ENCODE data around the gene SLC16A1. TPM values are rescaled to one million over a fixed set of nuclear protein-coding genes. Genes with fewer than 3 reads are reported as not detected.

Gene SLC16A1
- total RNA-seq, 1 donor from 2014 or later, result 149 TPM

DNA sequence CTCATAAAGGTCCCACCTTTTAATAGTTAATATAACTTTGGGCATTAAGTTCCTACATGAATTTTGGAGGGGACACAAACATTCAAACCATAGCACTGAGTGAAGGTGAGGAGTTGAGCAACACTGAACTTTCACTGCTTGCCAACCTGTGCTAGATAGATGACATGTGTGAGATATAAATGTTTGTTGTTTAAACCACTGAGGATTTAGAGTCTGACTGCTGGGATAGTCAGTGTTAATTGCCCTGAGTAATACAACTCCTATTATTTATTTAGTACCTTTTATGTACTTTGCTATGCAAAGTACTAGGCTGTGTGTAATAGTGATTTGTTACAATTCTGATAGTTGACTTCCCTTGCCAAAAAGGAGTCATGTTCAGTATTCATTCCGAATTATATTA, 32.4 kb upstream of the SLC16A1 start:
- Histone ChIP-seq H3K27me3 (no peaks in the 10 kb centered on the region), H2AFZ (replicated peaks) (no peak overlapping the region), H3K79me2 (ENCODE audit: low read depth) (no peaks in the 10 kb centered on the region), H4K20me1 (ENCODE audit: low read depth) (no peaks in the 10 kb centered on the region), H3K9ac (no peak overlapping the region), H3K4me3 (no peak overlapping the region), H3K9me3 (ENCODE audit: low read depth) (no peaks in the 10 kb centered on the region), H3K4me2 (no peak overlapping the region), H3K4me1 (peaks cover 5% of the 10 kb centered on the region), H3K27ac (no peak overlapping the region), H3F3A (ENCODE audit: low read depth) (no peaks in the 10 kb centered on the region), H3K36me3 (no peaks in the 10 kb centered on the region)
- DNase-seq (ENCODE audit: low spot score), result no peak
- Mint-ChIP-seq H3K9me3 (no peaks in the 10 kb centered on the region), H3K4me3 (no peak overlapping the region), H3K27me3 (ENCODE audit: insufficient read depth, low read depth) (peaks cover 5% of the 10 kb centered on the region), H3K27ac (no peak overlapping the region), H3K36me3 (no peaks in the 10 kb centered on the region), H3K4me1 (no peaks in the 10 kb centered on the region)
- TF ChIP-seq EZH2phosphoT487 (IDR thresholded peaks at IDR 0.05), result no peak
- no peak for TF ChIP-seq CTCF (IDR thresholded peaks at IDR 0.05)
- TF ChIP-seq EZH2 (IDR thresholded peaks at IDR 0.05), result no peak

- Histone ChIP-seq H3F3A (ENCODE audit: low read depth) (no peaks in the 10 kb centered on the region), H3K9ac (no peak overlapping the region), H3K79me2 (ENCODE audit: low read depth) (no peaks in the 10 kb centered on the region), H3K36me3 (no peaks in the 10 kb centered on the region), H4K20me1 (ENCODE audit: low read depth) (no peaks in the 10 kb centered on the region), H3K27me3 (no peaks in the 10 kb centered on the region), H3K9me3 (ENCODE audit: low read depth) (no peaks in the 10 kb centered on the region), H3K4me3 (no peak overlapping the region), H3K27ac (no peak overlapping the region), H3K4me2 (no peak overlapping the region), H3K4me1 (no peaks in the 10 kb centered on the region), H2AFZ (replicated peaks) (no peak overlapping the region)
- H3K27me3 Mint-ChIP-seq (ENCODE audit: insufficient read depth, low read depth), result peaks cover 3% of the 10 kb centered on the region
- DNase-seq (ENCODE audit: low spot score), result no peak
- no peak for TF ChIP-seq EZH2 (IDR thresholded peaks at IDR 0.05)
- TF ChIP-seq CTCF (IDR thresholded peaks at IDR 0.05), result no peak
- TF ChIP-seq EZH2phosphoT487 (IDR thresholded peaks at IDR 0.05), result no peak
- no peaks in the 10 kb centered on the region for H3K36me3 Mint-ChIP-seq
- H3K9me3 Mint-ChIP-seq, result no peaks in the 10 kb centered on the region
- peaks cover 2% of the 10 kb centered on the region for H3K4me1 Mint-ChIP-seq
- no peak overlapping the region for H3K27ac Mint-ChIP-seq
- no peak overlapping the region for H3K4me3 Mint-ChIP-seq
These were observed 29.1 kb upstream of the SLC16A1 start for GRCh38 chr1:112985123-112985522.

- Histone ChIP-seq H3F3A (ENCODE audit: low read depth) (no peaks in the 10 kb centered on the region), H3K9me3 (ENCODE audit: low read depth) (no peaks in the 10 kb centered on the region), H3K79me2 (ENCODE audit: low read depth) (no peaks in the 10 kb centered on the region), H3K27ac (no peak overlapping the region), H4K20me1 (ENCODE audit: low read depth) (no peaks in the 10 kb centered on the region), H2AFZ (replicated peaks) (no peak overlapping the region), H3K4me3 (no peak overlapping the region), H3K4me2 (no peak overlapping the region), H3K27me3 (no peaks in the 10 kb centered on the region), H3K4me1 (no peaks in the 10 kb centered on the region), H3K36me3 (no peaks in the 10 kb centered on the region), H3K9ac (no peak overlapping the region)
- Mint-ChIP-seq H3K27me3 (ENCODE audit: insufficient read depth, low read depth) (peaks cover 6% of the 10 kb centered on the region), H3K9me3 (no peaks in the 10 kb centered on the region), H3K4me1 (peaks cover 2% of the 10 kb centered on the region), H3K36me3 (no peaks in the 10 kb centered on the region), H3K27ac (no peak overlapping the region), H3K4me3 (no peak overlapping the region)
- TF ChIP-seq EZH2phosphoT487 (IDR thresholded peaks at IDR 0.05) (no peak), CTCF (IDR thresholded peaks at IDR 0.05) (no peak), EZH2 (IDR thresholded peaks at IDR 0.05) (no peak)
- no peak for DNase-seq (ENCODE audit: low spot score)
These were observed 27.6 kb upstream of the SLC16A1 start for GRCh38 chr1:112983537-112984131.
